ENCODE data around the gene DIP2B.
"Not testable (repeated sequence)": the region's sequence is repeated elsewhere in the genome, so short reads cannot be mapped to it uniquely, and the experiment has no call there.

Gene DIP2B

GRCh38 chr12:50550530-50551223 lies 45.9 kb downstream of the DIP2B start:
- no peaks in the 10 kb centered on the region for H3K27me3 Mint-ChIP-seq
- peak overlapping the region; percentile 82 for H3K27ac Mint-ChIP-seq
- H3K36me3 Mint-ChIP-seq (ENCODE audit: low read depth), result peaks cover 31% of the 10 kb centered on the region
- DNase-seq, result no peak
- peaks cover 76% of the 10 kb centered on the region for H3K4me1 Mint-ChIP-seq (ENCODE audit: low read depth)
- H3K4me3 Mint-ChIP-seq, result no peak overlapping the region
- no peaks in the 10 kb centered on the region for H3K9me3 Mint-ChIP-seq

GRCh38 chr12:50551866-50552265 lies 47.1 kb downstream of the DIP2B start:
- no peaks in the 10 kb centered on the region for H3K27me3 Mint-ChIP-seq
- peaks cover 27% of the 10 kb centered on the region for H3K36me3 Mint-ChIP-seq (ENCODE audit: low read depth)
- no peak overlapping the region for H3K4me3 Mint-ChIP-seq
- H3K4me1 Mint-ChIP-seq (ENCODE audit: low read depth), result peaks cover 76% of the 10 kb centered on the region
- DNase-seq, result no peak
- H3K9me3 Mint-ChIP-seq, result no peaks in the 10 kb centered on the region
- H3K27ac Mint-ChIP-seq, result peak overlapping the region; percentile 33

- no peak for DNase-seq
- H3K4me3 Mint-ChIP-seq, result peak overlapping the region; percentile 56
- H3K4me1 Mint-ChIP-seq (ENCODE audit: low read depth), result peaks cover 83% of the 10 kb centered on the region
- H3K27ac Mint-ChIP-seq, result peak overlapping the region; percentile 98
- peaks cover 44% of the 10 kb centered on the region for H3K36me3 Mint-ChIP-seq (ENCODE audit: low read depth)
- no peaks in the 10 kb centered on the region for H3K9me3 Mint-ChIP-seq
- no peaks in the 10 kb centered on the region for H3K27me3 Mint-ChIP-seq
Observed at GRCh38 chr12:50554651-50555050, 49.9 kb downstream of the DIP2B start.

- Mint-ChIP-seq H3K27me3 (no peaks in the 10 kb centered on the region), H3K36me3 (ENCODE audit: low read depth) (peaks cover 44% of the 10 kb centered on the region), H3K4me1 (ENCODE audit: low read depth) (peaks cover 75% of the 10 kb centered on the region), H3K27ac (peak overlapping the region; percentile 98), H3K9me3 (no peaks in the 10 kb centered on the region), H3K4me3 (peak overlapping the region; percentile 56)
- no peak for DNase-seq
Observed at GRCh38 chr12:50555471-50555885, 50.7 kb downstream of the DIP2B start.

GRCh38 chr12:50556273-50556672 lies 51.5 kb downstream of the DIP2B start:
- Mint-ChIP-seq H3K27ac (peak overlapping the region; percentile 98), H3K4me1 (ENCODE audit: low read depth) (peaks cover 69% of the 10 kb centered on the region), H3K4me3 (peak overlapping the region; percentile 56), H3K27me3 (no peaks in the 10 kb centered on the region), H3K9me3 (no peaks in the 10 kb centered on the region), H3K36me3 (ENCODE audit: low read depth) (peaks cover 44% of the 10 kb centered on the region)
- no peak for DNase-seq

- not testable (repeated sequence) for H3K9me3 Mint-ChIP-seq, DNase-seq, H3K4me3 Mint-ChIP-seq, H3K27me3 Mint-ChIP-seq
- Mint-ChIP-seq H3K36me3 (ENCODE audit: low read depth) (peaks cover 39% of the 10 kb centered on the region), H3K4me1 (ENCODE audit: low read depth) (peaks cover 65% of the 10 kb centered on the region), H3K27ac (peak overlapping the region; percentile 80)
Observed at GRCh38 chr12:50556796-50557195, 52.0 kb downstream of the DIP2B start.

GRCh38 chr12:50557421-50557820 lies 52.6 kb downstream of the DIP2B start:
- Mint-ChIP-seq H3K9me3 (no peaks in the 10 kb centered on the region), H3K4me3 (no peak overlapping the region), H3K4me1 (ENCODE audit: low read depth) (peaks cover 66% of the 10 kb centered on the region), H3K27ac (peak overlapping the region; percentile 80), H3K36me3 (ENCODE audit: low read depth) (peaks cover 36% of the 10 kb centered on the region), H3K27me3 (no peaks in the 10 kb centered on the region)
- DNase-seq, result no peak

GRCh38 chr12:50558970-50559369 lies 54.2 kb downstream of the DIP2B start:
- Mint-ChIP-seq H3K36me3 (ENCODE audit: low read depth) (peaks cover 29% of the 10 kb centered on the region), H3K27ac (no peak overlapping the region), H3K4me3 (no peak overlapping the region), H3K27me3 (no peaks in the 10 kb centered on the region), H3K4me1 (ENCODE audit: low read depth) (peaks cover 67% of the 10 kb centered on the region), H3K9me3 (no peaks in the 10 kb centered on the region)
- no peak for DNase-seq

GRCh38 chr12:50562520-50563433 lies 58.0 kb downstream of the DIP2B start:
- DNase-seq, result no peak
- H3K27ac Mint-ChIP-seq, result peak overlapping the region; percentile 56
- H3K4me3 Mint-ChIP-seq, result no peak overlapping the region
- peaks cover 1% of the 10 kb centered on the region for H3K9me3 Mint-ChIP-seq
- H3K4me1 Mint-ChIP-seq (ENCODE audit: low read depth), result peaks cover 58% of the 10 kb centered on the region
- H3K27me3 Mint-ChIP-seq, result no peaks in the 10 kb centered on the region
- peaks cover 10% of the 10 kb centered on the region for H3K36me3 Mint-ChIP-seq (ENCODE audit: low read depth)

GRCh38 chr12:50563434-50563787 lies 58.6 kb downstream of the DIP2B start:
- Mint-ChIP-seq H3K9me3 (peaks cover 3% of the 10 kb centered on the region), H3K27me3 (no peaks in the 10 kb centered on the region), H3K4me1 (ENCODE audit: low read depth) (peaks cover 60% of the 10 kb centered on the region), H3K36me3 (ENCODE audit: low read depth) (peaks cover 8% of the 10 kb centered on the region), H3K4me3 (no peak overlapping the region), H3K27ac (no peak overlapping the region)
- no peak for DNase-seq

GRCh38 chr12:50564237-50564947 lies 59.6 kb downstream of the DIP2B start:
- Mint-ChIP-seq H3K9me3 (peaks cover 3% of the 10 kb centered on the region), H3K27me3 (no peaks in the 10 kb centered on the region), H3K4me3 (no peak overlapping the region), H3K36me3 (ENCODE audit: low read depth) (peaks cover 1% of the 10 kb centered on the region), H3K4me1 (ENCODE audit: low read depth) (peaks cover 60% of the 10 kb centered on the region), H3K27ac (no peak overlapping the region)
- no peak for DNase-seq

- H3K36me3 Mint-ChIP-seq (ENCODE audit: low read depth), result peaks cover 1% of the 10 kb centered on the region
- H3K27ac Mint-ChIP-seq, result no peak overlapping the region
- H3K4me1 Mint-ChIP-seq (ENCODE audit: low read depth), result peaks cover 60% of the 10 kb centered on the region
- H3K27me3 Mint-ChIP-seq, result no peaks in the 10 kb centered on the region
- H3K9me3 Mint-ChIP-seq, result peaks cover 3% of the 10 kb centered on the region
- DNase-seq, result no peak
- no peak overlapping the region for H3K4me3 Mint-ChIP-seq
Observed at GRCh38 chr12:50564948-50565297, 60.1 kb downstream of the DIP2B start.

GRCh38 chr12:50566066-50566465 lies 61.3 kb downstream of the DIP2B start:
- peaks cover 3% of the 10 kb centered on the region for H3K9me3 Mint-ChIP-seq
- H3K27ac Mint-ChIP-seq, result no peak overlapping the region
- no peaks in the 10 kb centered on the region for H3K27me3 Mint-ChIP-seq
- peaks cover 1% of the 10 kb centered on the region for H3K36me3 Mint-ChIP-seq (ENCODE audit: low read depth)
- H3K4me3 Mint-ChIP-seq, result no peak overlapping the region
- H3K4me1 Mint-ChIP-seq (ENCODE audit: low read depth), result peaks cover 62% of the 10 kb centered on the region
- DNase-seq, result no peak

- no peak for DNase-seq
- H3K36me3 Mint-ChIP-seq (ENCODE audit: low read depth), result peaks cover 1% of the 10 kb centered on the region
- no peak overlapping the region for H3K4me3 Mint-ChIP-seq
- peaks cover 3% of the 10 kb centered on the region for H3K9me3 Mint-ChIP-seq
- no peaks in the 10 kb centered on the region for H3K27me3 Mint-ChIP-seq
- H3K4me1 Mint-ChIP-seq (ENCODE audit: low read depth), result peaks cover 58% of the 10 kb centered on the region
- peak overlapping the region; percentile 59 for H3K27ac Mint-ChIP-seq
Observed at GRCh38 chr12:50567926-50568325, 63.1 kb downstream of the DIP2B start.
